ENCODE results near the gene MOV10L1. TPM values are rescaled to one million over a fixed set of nuclear protein-coding genes. Genes with fewer than 3 reads are reported as not detected.

Gene MOV10L1
- total RNA-seq, 1 experiment from 2014 or later: not detected

DNA sequence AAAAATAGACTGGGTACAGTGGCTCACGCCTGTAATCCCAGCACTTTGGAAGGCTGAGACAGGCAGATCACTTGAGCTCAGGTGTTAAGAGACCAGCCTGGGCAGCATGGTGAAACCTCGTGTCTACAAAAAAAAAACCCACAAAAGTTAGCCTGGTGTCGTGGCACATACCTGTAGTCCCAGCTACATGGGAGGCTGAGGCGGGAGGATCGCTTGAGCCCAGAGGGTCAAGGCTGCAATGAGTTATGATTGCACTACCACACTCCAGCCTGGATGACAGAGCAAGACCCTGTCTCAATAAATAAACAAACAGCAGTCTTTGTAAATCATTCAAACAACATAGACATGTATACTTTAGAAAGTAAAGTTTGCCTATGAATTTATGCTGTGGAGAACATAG, 2.5 kb downstream of the MOV10L1 start:
- Histone ChIP-seq H3K27me3 (replicated peaks; ENCODE audit: insufficient read depth, low read depth, low read length, poor library complexity) (no peaks in the 10 kb centered on the region), H3K4me3 (ENCODE audit: low read depth, low read length, poor library complexity, severe bottlenecking) (no peak overlapping the region), H3K9me3 (ENCODE audit: low read depth, low read length, poor library complexity, severe bottlenecking) (no peaks in the 10 kb centered on the region), H3K4me1 (ENCODE audit: insufficient read depth, low read length, poor library complexity, severe bottlenecking) (no peaks in the 10 kb centered on the region), H3K36me3 (ENCODE audit: insufficient read depth, low read length, poor library complexity, severe bottlenecking) (no peaks in the 10 kb centered on the region), H3K27ac (ENCODE audit: low read depth, low read length, poor library complexity, severe bottlenecking) (no peak overlapping the region)
- POLR2A ChIA-PET (ENCODE audit: low non-redundant PET): no interaction called here
- intact Hi-C loops (cut with micrococcal nuclease; ENCODE audit: unreplicated experiment): no loop called here
- no peak for DNase-seq (ENCODE audit: low spot score)
- TF ChIP-seq, protein P1, sequence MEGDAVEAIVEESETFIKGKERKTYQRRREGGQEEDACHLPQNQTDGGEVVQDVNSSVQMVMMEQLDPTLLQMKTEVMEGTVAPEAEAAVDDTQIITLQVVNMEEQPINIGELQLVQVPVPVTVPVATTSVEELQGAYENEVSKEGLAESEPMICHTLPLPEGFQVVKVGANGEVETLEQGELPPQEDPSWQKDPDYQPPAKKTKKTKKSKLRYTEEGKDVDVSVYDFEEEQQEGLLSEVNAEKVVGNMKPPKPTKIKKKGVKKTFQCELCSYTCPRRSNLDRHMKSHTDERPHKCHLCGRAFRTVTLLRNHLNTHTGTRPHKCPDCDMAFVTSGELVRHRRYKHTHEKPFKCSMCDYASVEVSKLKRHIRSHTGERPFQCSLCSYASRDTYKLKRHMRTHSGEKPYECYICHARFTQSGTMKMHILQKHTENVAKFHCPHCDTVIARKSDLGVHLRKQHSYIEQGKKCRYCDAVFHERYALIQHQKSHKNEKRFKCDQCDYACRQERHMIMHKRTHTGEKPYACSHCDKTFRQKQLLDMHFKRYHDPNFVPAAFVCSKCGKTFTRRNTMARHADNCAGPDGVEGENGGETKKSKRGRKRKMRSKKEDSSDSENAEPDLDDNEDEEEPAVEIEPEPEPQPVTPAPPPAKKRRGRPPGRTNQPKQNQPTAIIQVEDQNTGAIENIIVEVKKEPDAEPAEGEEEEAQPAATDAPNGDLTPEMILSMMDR (conservative IDR thresholded peaks at IDR 0.05; ENCODE audit: low read depth, low read length): no peak
- TF ChIP-seq EZH2 (IDR thresholded peaks at IDR 0.05; ENCODE audit: borderline replicate concordance, low read depth, low read length, poor library complexity, severe bottlenecking): no peak
- CTCF ChIA-PET: no interaction called here
- no TSS peak for BruUV-seq (replicated peaks)

DNA sequence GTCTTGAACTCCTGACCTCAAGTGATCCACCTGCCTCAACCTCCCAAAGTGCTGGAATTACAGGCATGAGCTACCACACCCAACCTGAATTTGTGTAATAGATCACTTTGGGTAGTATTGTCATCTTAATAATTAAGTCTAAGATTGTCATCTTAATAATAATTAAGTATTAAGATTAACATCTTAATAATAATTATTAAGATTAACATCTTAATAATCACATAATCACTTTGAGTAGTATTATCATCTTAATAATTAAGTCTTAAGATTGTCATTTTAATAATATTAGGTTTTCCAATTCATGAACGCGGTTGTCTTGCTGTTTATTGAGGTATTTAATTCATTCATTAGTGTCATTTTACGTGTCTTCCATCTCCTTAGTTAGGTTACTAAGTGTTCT, 8.2 kb downstream of the MOV10L1 start:
- intact Hi-C loops (cut with micrococcal nuclease; ENCODE audit: unreplicated experiment): no loop called here
- ChIA-PET POLR2A (ENCODE audit: low non-redundant PET) (no interaction called here), CTCF (no interaction called here)
- BruUV-seq (replicated peaks): no TSS peak
- no peak for DNase-seq (ENCODE audit: low spot score)
- no peaks in the 10 kb centered on the region for H3K27me3 ChIP-seq (replicated peaks; ENCODE audit: insufficient read depth, low read depth, low read length, poor library complexity)
- no peak overlapping the region for H3K4me3 ChIP-seq (ENCODE audit: low read depth, low read length, poor library complexity, severe bottlenecking)
- H3K27ac ChIP-seq (ENCODE audit: low read depth, low read length, poor library complexity, severe bottlenecking): no peak overlapping the region
- TF ChIP-seq EZH2 (IDR thresholded peaks at IDR 0.05; ENCODE audit: borderline replicate concordance, low read depth, low read length, poor library complexity, severe bottlenecking): no peak
- TF ChIP-seq, protein P1 (conservative IDR thresholded peaks at IDR 0.05; ENCODE audit: low read depth, low read length): no peak
- no peaks in the 10 kb centered on the region for H3K4me1 ChIP-seq (ENCODE audit: insufficient read depth, low read length, poor library complexity, severe bottlenecking)
- no peaks in the 10 kb centered on the region for H3K36me3 ChIP-seq (ENCODE audit: insufficient read depth, low read length, poor library complexity, severe bottlenecking)
- H3K9me3 ChIP-seq (ENCODE audit: low read depth, low read length, poor library complexity, severe bottlenecking): no peaks in the 10 kb centered on the region

DNA sequence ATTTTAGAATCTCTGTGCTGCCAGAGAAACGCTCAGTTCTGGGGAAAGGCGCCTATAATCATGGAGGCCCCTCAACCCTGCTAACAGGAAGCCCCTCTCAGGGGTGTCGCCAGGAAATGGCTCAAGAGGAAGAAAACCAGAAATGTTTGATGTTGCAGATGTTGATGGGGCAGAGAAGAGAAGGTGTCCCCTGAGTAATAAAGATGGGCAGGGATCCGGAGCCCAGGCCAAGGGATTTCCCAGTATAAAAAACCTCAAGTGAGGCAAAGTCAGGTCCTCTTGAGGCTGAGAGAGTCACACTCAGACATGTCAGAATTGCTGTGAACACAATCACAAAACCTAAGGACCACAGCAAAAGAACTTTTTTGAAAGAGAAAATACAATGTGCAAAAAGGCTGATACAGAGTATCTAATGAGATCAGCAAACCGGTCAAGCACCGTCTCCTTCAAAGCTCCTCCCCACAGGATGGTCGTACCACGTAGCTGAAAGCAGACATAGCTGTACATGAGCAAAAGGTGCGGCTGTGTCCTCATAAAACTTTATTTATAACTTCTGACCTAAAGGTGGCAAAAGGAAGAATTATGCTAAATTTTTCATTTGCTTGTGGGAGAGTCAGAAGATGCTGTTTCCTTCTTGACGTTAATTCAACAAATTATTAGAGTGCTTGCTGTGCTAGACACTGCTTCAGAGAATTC, 12.2 kb downstream of the MOV10L1 start:
- no peaks in the 10 kb centered on the region for H3K9me3 ChIP-seq (ENCODE audit: low read depth, low read length, poor library complexity, severe bottlenecking)
- intact Hi-C loops (cut with micrococcal nuclease; ENCODE audit: unreplicated experiment): no loop called here
- CTCF ChIA-PET: no interaction called here
- DNase-seq (ENCODE audit: low spot score): no peak
- no TSS peak for BruUV-seq (replicated peaks)
- no peak for TF ChIP-seq EZH2 (IDR thresholded peaks at IDR 0.05; ENCODE audit: borderline replicate concordance, low read depth, low read length, poor library complexity, severe bottlenecking)
- TF ChIP-seq, protein P1 (conservative IDR thresholded peaks at IDR 0.05; ENCODE audit: low read depth, low read length): no peak
- no peaks in the 10 kb centered on the region for H3K4me1 ChIP-seq (ENCODE audit: insufficient read depth, low read length, poor library complexity, severe bottlenecking)
- POLR2A ChIA-PET (ENCODE audit: low non-redundant PET): no interaction called here
- H3K36me3 ChIP-seq (ENCODE audit: insufficient read depth, low read length, poor library complexity, severe bottlenecking): no peaks in the 10 kb centered on the region
- no peaks in the 10 kb centered on the region for H3K27me3 ChIP-seq (replicated peaks; ENCODE audit: insufficient read depth, low read depth, low read length, poor library complexity)
- H3K4me3 ChIP-seq (ENCODE audit: low read depth, low read length, poor library complexity, severe bottlenecking): no peak overlapping the region
- no peak overlapping the region for H3K27ac ChIP-seq (ENCODE audit: low read depth, low read length, poor library complexity, severe bottlenecking)
